Right lobe of liver (tissue), 6 donors: ENCODE measurements around the gene LMO4. TPM values are rescaled to one million over a fixed set of nuclear protein-coding genes. Genes with fewer than 3 reads are reported as not detected.

Experiments
- ATAC-seq, 4 donors: fragments of 200-7000 bp; cut with Tn5 transposase; one replicate each; pipeline ENCODE4 v1.9.1; 2020; ENCODE audit warnings: mild to moderate bottlenecking in 4 of 4, moderate library complexity in 4 of 4
- DNase-seq, 3 donors: peaks; one replicate each; pipeline ENCODE4 v3.0.0-alpha.2; 2020
- H3K27ac ChIP-seq, 3 donors: fragments of 200-600 bp; one replicate each; pipeline ENCODE4 v1.8.0; 2022
- H3K27me3 ChIP-seq, 2 donors: fragments of 200-600 bp; one replicate each; pipeline ENCODE4 v1.8.0; 2022
- H3K36me3 ChIP-seq, 4 donors: fragments of 200-600 bp; sonication (generic) in 1 of 4; one replicate each; pipeline versions ENCODE4 v1.5.1 to v1.8.0; 2017 to 2022; ENCODE audit warnings: control low read depth in 1 of 4
- H3K4me1 ChIP-seq, 4 donors: fragments of 200-600 bp; sonication (generic) in 1 of 4; one replicate each; pipeline versions ENCODE4 v1.5.1 to v1.8.0; 2017 to 2022; ENCODE audit warnings: control low read depth in 1 of 4
- H3K4me3 ChIP-seq, 3 donors: fragments of 200-600 bp; one replicate each; pipeline ENCODE4 v1.8.0; 2022
- H3K9me3 ChIP-seq, 4 donors: fragments of 200-600 bp; sonication (generic) in 1 of 4; one replicate each; pipeline versions ENCODE4 v1.5.1 to v1.8.0; 2017 to 2022; ENCODE audit warnings: control low read depth in 1 of 4
- POLR2A ChIP-seq: fragments of 450-650 bp; IDR thresholded peaks from one replicate; pipeline ENCODE4 v1.6.1; 2017; ENCODE audit warnings: antibody characterized with exemption, mild to moderate bottlenecking
- WGBS: methylation state at CpG from one replicate; pipeline ENCODE4 v1.1.6; 2018; ENCODE audit warnings: low coverage, low lambda C conversion rate; ENCODE audit not compliant: insufficient coverage; ENCODE audit errors: missing lambda C conversion rate; 5-methylcytosine and 5-hydroxymethylcytosine counted together
- intact Hi-C, 2 donors: fragments of 100-400 bp; cut with DNase I; formaldehyde crosslinking; loops; one replicate each; pipeline versions ENCODE4 v1.11.2 to v1.14.1; 2022
- total RNA-seq, 6 experiments: library from RNA; depleted of rRNA in 2 of 6; stranded (reverse); fragments of >200 nt in 2 of 6; fragmentation: NEBNext Ultra II Directional in 3 of 6; extraction: Animal tissue kit (Norgen Biotek cat#: 25700) in 3 of 6; gene quantifications; one replicate each; pipeline versions ENCODE4 v1.1.0 to v1.2.4, GENCODE V29; 2016 to 2023
- TF ChIP-seq, protein P1 (sequence below), 4 donors: fragments of 200-600 bp in 3 of 4; fragments of 450-650 bp in 1 of 4; IDR thresholded peaks; one replicate each; pipeline versions ENCODE4 v1.5.1 to v1.8.0; 2016 to 2022; ENCODE audit warnings: antibody characterized with exemption in 4 of 4, mild to moderate bottlenecking in 2 of 4
- donor health status: DM: no; HTN: yes; CAD: no.
- donor health status: DM: no; HTN: no; CAD: no.
- donor health status: DM: no; HTN: no; CAD: no.
- donor health status: DM: no; HTN: yes; CAD: no.
- donor health status: DM: no; HTN: yes; CAD: no.

Gene LMO4
- total RNA-seq, 6 experiments from 2014 or later = 12.9 to 18.1 (median 15.4) TPM

GRCh38 chr1:87349036-87349435 lies 20.4 kb downstream of the LMO4 start:
- Histone ChIP-seq H3K27ac (no peak overlapping the region), H3K36me3 (peaks cover 0 to 7% (median 0%) of the 10 kb centered on the region in 4 donors), H3K4me3 (no peak overlapping the region), H3K27me3 (no peaks in the 10 kb centered on the region), H3K9me3 (no peaks in the 10 kb centered on the region), H3K4me1 (no peaks in the 10 kb centered on the region)
- TF ChIP-seq POLR2A = no peak
- TF ChIP-seq, protein P1, sequence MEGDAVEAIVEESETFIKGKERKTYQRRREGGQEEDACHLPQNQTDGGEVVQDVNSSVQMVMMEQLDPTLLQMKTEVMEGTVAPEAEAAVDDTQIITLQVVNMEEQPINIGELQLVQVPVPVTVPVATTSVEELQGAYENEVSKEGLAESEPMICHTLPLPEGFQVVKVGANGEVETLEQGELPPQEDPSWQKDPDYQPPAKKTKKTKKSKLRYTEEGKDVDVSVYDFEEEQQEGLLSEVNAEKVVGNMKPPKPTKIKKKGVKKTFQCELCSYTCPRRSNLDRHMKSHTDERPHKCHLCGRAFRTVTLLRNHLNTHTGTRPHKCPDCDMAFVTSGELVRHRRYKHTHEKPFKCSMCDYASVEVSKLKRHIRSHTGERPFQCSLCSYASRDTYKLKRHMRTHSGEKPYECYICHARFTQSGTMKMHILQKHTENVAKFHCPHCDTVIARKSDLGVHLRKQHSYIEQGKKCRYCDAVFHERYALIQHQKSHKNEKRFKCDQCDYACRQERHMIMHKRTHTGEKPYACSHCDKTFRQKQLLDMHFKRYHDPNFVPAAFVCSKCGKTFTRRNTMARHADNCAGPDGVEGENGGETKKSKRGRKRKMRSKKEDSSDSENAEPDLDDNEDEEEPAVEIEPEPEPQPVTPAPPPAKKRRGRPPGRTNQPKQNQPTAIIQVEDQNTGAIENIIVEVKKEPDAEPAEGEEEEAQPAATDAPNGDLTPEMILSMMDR (IDR thresholded peaks at IDR 0.05) = no peak
- ATAC-seq (peak in 1 of 4 donors; percentile 22), DNase-seq (no peak)
- WGBS = 65% methylated on average over 2 of the region's 2 CpGs
- intact Hi-C loops = no loop called here

GRCh38 chr1:87355894-87356293 lies 27.2 kb downstream of the LMO4 start:
- DNase-seq (no peak), ATAC-seq (no peak)
- Histone ChIP-seq H3K27me3 (no peaks in the 10 kb centered on the region), H3K27ac (no peak overlapping the region), H3K36me3 (no peaks in the 10 kb centered on the region), H3K4me3 (no peak overlapping the region), H3K9me3 (peaks cover 0 to 2% (median 0%) of the 10 kb centered on the region in 4 donors), H3K4me1 (no peaks in the 10 kb centered on the region)
- TF ChIP-seq, protein P1 (IDR thresholded peaks at IDR 0.05) = no peak
- no peak for TF ChIP-seq POLR2A
- WGBS = 91% methylated on average over 3 of the region's 3 CpGs
- intact Hi-C loops = no loop called here

- Histone ChIP-seq H3K4me1 (no peaks in the 10 kb centered on the region), H3K27ac (no peak overlapping the region), H3K4me3 (no peak overlapping the region), H3K36me3 (no peaks in the 10 kb centered on the region), H3K9me3 (peaks cover 0 to 2% (median 0%) of the 10 kb centered on the region in 4 donors), H3K27me3 (no peaks in the 10 kb centered on the region)
- intact Hi-C loops = no loop called here
- DNase-seq (no peak), ATAC-seq (no peak)
- 87% methylated on average over 5 of the region's 5 CpGs for WGBS
- TF ChIP-seq, protein P1 (IDR thresholded peaks at IDR 0.05) = no peak
- no peak for TF ChIP-seq POLR2A
These were observed 27.9 kb downstream of the LMO4 start for GRCh38 chr1:87356591-87356990.

DNA sequence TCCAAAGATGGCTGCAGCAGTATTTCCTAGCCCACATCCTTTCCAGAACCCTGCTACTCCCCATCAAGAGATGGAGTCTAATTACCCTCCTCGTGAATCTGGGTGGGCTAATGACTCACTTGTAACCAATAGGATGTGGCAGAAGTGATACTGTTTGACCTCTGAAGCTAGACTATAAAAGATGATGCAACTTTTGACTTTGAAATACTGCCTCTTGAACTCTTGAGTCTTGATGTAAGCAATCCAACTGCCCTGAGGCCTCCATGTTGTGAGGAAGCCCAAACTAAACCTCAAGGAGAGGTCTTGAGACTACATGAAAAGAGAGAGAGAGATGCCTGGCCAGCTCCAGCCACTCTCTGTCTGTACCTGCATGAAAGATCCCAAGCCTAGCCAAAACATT lies 29.5 kb downstream of the LMO4 start:
- Histone ChIP-seq H3K9me3 (peaks cover 0 to 2% (median 0%) of the 10 kb centered on the region in 4 donors), H3K27ac (no peak overlapping the region), H3K4me1 (peaks cover 0 to 11% (median 5%) of the 10 kb centered on the region in 4 donors), H3K4me3 (no peak overlapping the region), H3K36me3 (no peaks in the 10 kb centered on the region), H3K27me3 (no peaks in the 10 kb centered on the region)
- intact Hi-C loops = no loop called here
- TF ChIP-seq, protein P1 (IDR thresholded peaks at IDR 0.05) = no peak
- no peak for TF ChIP-seq POLR2A
- DNase-seq = no peak
- no peak for ATAC-seq
- 80% methylated on average over 1 of the region's 1 CpG for WGBS

DNA sequence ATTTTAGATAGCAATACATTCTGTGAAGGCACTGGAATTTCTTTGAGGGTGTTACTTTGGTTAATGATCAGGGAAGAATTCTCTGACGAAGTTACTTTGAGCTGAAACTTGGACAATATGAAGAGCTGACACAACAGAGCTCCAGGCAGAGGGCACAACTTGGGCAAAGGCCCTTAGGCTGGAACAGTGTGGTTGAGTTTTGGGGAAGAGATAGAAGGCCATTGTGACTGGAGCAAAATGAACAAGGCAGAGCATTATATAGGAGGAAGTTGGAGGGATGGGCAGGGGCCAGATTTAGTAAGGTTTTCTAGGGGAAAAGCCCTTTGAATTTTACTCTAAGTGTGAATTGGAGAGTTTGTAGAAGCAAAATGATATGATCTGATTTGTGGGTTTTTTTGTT lies 30.9 kb downstream of the LMO4 start:
- TF ChIP-seq, protein P1 (IDR thresholded peaks at IDR 0.05) = no peak
- no peak for TF ChIP-seq POLR2A
- 67% methylated on average over 1 of the region's 1 CpG for WGBS
- Histone ChIP-seq H3K4me1 (peaks cover 0 to 16% (median 7%) of the 10 kb centered on the region in 4 donors), H3K27ac (no peak overlapping the region), H3K9me3 (peaks cover 0 to 2% (median 0%) of the 10 kb centered on the region in 4 donors), H3K4me3 (no peak overlapping the region), H3K36me3 (no peaks in the 10 kb centered on the region), H3K27me3 (no peaks in the 10 kb centered on the region)
- intact Hi-C loops = no loop called here
- DNase-seq (no peak), ATAC-seq (no peak)
